ENCODE data around the gene TAF8.

Gene TAF8

GRCh38 chr6:42128460-42129359 lies 78.4 kb downstream of the TAF8 start:
- DNase-seq, result no peak

DNA sequence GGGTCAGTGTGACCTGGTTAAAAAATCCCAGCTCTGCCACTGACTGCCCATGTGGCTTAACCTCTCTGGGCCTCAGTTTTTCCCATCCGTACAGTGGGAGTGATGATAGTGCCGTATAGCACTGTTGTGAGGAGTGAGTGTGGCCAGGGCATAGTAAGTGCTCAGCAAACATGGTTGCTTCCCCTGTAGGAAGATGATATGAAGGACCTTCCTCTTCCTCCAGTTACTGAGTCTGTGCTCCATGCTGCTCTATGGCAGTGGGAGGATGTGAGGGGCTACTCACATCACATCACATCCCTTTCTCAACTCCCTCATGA lies 79.0 kb downstream of the TAF8 start:
- no peak for DNase-seq

DNA sequence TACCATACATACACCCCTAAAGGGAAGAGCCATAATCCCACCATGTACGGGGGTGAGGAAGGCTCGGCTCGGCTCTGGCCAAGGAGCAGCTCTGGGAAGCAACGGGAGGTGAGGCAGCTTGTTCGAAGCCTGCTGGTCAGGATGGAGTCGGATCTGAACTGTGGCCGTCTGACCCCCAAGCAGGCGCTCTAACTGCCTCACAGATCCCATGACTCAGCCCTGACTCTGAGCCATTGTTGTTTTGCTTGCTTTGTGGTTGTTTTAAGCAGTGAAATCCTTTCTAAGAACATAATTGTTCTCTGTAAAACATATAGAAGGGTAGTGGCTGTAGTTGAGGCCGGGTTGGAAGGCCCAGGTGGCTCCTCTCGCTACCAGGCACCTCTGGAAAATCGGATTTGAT lies 81.2 kb downstream of the TAF8 start:
- no peak for DNase-seq

DNA sequence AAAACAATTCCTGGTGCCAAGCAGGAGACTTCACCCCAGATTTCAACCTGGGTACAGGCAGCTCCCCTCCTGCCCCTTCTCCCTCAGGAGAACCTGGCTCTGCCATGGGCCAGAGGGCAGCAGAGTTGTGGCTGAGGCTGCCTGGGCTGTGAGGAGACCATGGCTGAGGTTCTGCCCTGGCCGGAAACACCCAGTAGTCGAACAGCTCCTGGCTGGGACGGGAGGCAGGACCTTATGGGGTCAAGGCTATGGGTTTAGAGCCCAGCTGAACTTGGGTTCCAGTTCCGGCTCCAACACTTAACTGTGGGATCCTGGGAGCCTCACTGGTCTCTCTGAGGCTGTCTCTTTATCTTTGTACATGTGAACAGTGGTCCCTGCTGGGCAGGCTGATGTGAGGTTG lies 83.6 kb downstream of the TAF8 start:
- no peak for DNase-seq

DNA sequence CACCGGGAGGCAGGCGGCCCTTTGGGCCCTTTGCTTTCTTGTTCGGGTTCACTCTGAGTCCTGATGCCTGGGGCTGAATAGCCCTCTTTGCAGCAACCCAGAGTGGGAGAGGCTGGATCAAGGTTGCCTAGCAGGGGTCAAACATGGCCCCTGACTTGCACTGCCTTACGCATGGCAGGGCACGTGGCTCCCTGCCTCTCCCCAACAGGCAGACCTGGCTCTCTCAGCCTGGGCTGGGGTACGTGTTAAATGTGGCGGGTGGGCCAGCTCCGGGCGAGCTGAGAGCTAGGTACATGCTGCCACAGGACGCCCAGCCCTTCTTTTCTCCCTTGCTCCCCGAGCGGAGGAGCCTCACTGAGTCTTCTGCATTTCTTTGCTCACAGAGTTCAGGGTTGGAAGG lies 84.8 kb downstream of the TAF8 start:
- DNase-seq, result no peak

DNA sequence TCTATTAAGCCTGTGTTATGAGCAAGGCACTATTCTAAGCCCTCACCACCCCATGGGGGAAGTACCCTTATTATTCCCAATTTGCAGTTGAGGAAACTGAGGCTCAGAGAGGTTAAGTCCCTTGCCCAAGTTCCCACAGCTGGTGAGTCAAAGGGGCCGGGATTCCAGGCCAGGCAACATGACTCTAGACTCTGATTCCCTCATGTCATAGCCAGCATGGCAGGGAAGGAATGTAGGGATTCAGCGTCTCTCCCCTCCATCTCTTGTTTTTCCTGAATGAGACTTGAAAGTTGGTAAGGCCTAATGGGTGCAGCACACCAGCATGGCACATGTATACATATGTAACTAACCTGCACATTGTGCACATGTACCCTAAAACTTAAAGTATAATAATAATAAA lies 85.4 kb downstream of the TAF8 start:
- DNase-seq, result no peak

- no peak for DNase-seq
Measured at GRCh38 chr6:42136508-42137193, 86.3 kb downstream of the TAF8 start.

Measured in CD4-positive, alpha-beta T cell treated with Interferon gamma for 1 hour (primary cell).